Activated CD8-positive, alpha-beta memory T cell treated with anti-CD3 and anti-CD28 coated beads, Interleukin-2, amount 50 U/mL, for 24 hours (primary cell): ENCODE measurements around the gene BMAL1.

Experiments
- DNase-seq: peaks from one replicate; pipeline ENCODE4 v3.0.0-alpha.2; 2020; ENCODE audit errors: extremely low read depth

BMAL1 gene

DNA sequence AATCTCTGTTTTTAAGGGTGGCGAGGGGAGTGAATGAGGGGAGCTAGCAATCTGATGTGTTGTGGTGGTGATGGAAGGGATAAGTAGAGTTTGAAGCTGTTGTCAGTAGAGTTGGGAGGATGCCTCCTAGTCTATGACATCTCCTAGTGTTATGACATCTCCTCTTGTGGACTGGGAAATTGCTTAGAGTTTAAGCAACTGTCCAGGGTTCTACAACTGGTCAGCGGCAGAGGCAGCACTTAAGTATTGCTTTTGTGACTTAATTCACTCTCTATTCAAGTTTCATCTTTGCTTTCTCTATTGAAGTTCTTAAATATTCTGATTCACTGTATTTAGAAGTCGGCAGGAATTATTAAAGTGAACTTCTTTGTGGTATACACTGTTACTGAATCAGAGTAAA lies 13.8 kb downstream of the BMAL1 start:
- DNase-seq: no peak

DNA sequence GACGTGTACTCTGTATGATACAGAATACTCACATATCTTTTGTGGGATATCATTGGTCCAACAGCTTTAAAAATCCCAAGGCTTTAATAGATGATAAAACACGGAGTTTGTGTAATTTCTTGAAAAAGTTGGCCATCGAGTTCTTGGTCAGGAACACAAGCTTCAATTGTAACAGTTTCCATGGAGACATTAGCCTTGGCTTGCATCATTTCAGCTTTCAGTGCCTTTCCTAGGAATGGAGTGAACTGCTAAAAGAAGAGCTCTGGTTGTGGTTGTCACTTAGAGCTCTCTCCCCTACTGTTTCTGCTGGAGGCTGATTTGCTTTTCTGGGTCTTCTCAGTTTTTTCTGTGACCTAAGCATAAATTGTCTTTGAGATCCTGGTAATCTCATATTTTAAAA lies 14.2 kb downstream of the BMAL1 start:
- DNase-seq: no peak

DNA sequence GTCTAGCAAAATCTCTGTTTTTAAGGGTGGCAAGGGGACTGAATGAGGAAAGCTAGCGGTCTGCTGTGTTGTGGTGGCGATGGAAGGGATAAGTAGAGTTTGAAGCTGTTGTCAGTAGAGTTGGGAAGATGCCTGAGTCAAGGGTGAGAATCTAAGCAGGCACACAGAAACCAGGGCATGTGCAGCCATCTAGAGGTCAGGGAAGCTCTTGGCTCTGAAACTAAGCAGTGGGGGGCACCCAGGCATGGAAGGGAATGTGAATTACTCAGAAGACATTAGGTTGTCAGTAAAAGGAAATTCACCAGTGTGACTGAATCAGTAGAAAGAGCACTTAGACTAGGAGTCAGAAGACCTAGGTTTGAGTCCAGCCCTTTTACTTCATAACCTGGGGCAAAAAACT lies 15.4 kb downstream of the BMAL1 start:
- DNase-seq: no peak

DNA sequence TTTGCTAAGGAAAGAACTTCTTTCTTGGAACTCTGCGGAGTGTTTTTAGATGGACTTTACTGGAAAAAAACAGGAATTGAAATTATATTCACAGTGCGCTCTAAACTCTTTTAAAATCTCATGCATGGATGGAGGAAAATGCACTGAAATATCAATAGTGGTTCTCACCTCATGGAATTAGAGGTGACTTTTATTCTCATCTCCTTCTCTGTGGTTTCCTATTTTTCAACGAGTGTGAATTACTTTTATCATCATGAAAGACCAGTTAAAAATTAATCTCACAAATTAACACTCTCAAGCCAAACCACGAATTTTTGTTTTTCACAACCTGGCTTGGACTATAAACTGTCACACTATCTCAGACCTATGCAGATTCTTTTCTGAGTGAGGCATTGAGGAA lies 16.6 kb downstream of the BMAL1 start:
- DNase-seq: no peak

DNA sequence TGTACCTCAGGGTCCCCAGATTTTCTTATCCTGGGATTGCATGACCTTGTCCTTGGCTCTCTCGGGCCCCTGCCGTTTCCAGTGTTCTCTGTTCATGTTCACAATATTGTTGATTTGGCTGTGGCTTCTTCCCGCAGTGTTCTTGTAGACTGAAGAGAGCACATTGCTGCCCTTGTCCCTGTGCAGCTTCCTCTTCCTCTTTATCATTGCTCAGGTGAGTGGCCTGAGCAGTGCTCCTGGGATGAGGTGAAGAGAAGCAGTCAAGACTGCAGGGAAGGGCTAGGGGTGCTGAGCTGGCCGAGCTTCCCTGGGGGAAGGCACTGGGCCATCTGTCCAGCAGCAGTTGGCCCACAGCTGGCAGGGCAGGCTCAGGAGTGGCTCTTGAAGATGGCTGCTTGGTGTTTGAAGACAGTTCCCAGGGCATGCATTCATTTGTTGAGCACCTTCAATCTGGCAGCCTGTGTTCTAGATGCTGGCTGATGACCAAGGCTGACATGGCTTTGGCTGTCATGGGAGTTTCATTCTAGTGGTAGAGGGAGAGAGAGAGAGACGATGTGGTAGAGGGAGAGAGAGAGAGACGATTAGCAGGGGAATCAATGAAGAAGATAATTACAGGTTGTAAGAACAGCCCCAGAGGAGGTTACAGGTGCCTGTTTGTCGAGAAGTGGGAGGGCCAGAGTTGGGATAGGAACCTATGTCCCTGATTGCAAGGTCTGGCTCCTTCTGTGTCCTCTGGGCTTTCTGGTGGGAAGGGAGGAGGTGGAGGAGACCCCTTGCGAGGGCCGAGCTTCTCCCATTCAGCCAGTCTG lies 17.4 kb downstream of the BMAL1 start:
- DNase-seq: no peak

DNA sequence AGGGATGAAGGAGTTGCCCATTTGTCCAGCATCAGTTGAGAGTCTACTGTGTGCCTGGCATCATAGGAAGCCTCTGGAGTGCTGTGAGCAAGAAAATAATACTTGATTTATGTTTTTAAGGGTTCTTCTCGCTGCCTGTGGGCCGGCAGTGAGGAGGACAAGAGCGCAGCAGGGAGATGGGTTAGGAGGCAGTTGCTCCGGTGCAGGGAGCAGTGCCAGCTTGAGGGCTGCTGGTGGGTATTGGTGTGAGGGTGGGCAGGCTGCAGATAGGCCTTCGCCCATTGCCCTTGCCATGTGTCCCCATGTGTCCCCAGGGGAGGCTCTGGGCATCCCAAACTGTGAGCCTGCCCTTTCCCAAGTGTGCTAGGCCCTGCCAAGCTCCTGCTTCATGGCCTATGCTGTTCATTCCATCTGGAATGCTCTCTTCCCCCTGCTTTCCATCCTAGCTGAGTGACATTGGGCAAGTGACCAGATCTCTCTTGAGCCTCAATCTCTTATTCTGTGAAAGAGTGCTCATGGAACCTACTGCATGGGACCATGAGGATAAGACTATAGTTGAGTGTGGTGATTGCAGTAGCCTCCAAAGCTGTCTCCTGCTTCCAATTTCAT lies 19.8 kb downstream of the BMAL1 start:
- DNase-seq: no peak

DNA sequence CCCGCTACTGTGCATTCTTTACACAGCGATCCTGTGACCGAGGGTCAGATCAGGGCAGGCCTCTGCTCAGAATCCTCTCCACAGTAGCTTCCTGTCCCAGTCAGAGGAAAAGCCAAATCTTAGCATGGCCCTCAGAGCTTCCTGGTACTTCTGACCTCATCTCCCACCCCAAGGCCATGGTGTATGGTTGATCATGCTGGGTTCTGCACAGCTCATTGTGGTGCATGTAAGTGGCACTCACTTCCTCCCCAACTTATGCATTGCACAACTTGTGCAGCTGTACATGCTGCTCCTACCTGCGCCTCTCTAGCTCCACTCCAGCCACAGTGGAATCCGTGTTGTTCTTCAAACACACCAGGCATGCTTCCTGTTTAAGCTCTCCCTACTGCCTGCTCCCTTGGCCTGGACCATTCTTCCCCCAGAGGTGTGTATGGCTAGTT lies 20.3 kb downstream of the BMAL1 start:
- no peak for DNase-seq

DNA sequence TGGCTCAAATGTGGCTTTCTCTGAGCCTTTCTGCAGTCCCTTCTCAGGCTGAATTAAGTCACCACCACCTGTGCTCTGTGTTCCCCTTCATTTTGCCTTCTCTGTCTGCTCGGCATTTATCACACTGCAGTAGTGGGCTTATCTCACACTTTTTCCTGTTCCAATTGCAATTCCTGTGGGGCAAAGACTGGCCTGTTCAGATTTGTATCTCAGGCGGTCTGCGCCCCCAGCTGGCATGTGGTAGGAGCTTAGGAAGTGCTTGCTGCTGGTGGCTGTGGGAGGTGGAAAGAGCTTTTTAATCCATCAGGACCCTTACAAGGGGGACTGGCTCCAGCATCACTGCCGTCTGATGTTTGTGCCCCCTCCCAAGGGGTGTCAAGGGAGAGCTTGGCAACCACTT lies 21.2 kb downstream of the BMAL1 start:
- DNase-seq: no peak

DNA sequence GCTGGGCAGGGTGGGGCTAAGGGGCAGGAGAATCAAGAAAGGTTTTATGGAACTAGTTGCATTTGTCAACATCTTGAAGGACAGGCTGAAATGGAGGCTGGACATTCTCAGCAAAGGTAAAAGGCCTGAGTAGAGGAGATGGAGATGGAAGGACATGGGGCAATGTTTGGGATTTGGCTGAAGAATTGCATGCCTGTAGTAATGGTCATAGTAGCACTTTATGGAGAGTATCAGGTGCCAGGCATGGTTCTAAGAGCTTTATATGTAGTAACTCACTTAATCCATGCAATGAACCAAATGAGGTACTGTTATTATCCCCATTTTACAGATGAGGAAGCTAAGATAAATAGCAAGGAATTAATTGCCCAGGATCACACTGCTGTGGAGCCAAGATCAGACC lies 23.9 kb downstream of the BMAL1 start:
- DNase-seq: no peak

DNA sequence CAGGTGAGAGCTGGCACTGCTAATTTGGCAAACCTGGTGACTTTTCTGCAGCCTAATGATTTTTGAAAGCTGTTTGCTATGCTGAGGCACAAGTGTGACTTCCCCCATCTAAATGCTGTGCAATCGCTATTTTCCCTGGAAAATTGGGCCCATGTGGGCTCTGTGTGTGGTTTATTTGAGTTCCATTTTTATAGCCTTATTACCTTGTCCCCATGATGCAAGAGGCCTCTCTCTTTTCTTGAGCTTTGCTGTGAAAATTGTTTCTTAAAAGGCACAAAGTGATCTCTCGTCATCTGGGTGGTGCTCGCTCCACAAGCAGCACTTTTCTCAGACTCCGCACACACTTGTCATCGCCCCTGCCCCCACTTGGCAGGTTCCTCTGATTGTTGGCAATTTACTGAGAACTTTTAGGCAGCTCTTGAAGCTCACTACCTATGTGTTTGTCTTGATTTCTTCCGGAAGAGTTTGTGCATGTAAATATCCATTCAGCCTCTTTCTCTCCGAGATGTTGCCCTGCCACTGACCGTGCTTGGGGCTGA lies 24.9 kb downstream of the BMAL1 start:
- no peak for DNase-seq

DNA sequence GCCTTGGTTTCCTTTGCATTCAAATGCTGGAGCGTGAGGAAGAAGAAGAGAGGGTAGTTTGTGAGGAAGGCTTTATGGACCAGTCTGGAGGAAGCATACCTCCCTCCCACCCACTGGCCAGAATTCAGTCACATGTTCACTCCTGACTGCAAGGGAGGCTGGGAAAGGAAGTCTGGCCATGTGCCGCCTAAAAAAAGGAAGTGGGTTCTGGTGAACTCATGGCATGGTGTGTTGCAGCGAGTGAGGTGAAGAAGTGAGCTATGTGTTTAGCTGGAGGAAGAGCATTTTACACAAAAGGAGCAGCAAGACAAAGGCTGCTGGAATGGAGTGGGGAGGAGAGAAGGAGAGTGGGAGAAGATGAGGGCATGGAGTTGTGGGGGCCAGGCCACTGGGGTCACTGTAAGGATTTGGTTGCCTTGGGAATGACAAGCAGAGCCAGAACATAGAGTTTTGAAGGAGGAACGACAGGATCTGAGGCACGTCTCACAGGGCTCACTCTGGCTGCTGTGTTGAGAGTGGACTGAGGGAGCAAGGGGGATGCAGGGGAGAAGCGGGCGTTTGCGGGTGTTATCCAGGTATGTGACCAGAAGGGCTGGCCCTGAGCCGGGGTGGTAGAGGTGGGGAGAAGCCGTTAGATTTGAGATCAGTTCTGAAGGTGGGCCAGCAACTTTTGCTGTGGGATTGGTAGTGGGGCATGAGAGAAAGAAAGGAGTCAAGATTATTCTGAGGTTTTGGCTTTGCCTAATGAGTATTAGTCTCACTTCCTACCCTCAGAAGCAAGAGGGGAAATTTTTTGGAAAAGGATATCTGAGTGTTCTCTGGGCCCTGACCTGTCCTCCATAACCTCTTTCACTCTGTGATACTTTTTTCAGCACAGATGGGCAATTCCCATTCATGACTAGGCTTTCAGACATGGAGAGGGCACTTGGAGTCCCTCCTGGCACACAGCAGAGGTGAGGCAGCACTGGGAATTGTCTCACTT lies 26.4 kb downstream of the BMAL1 start:
- DNase-seq: no peak

DNA sequence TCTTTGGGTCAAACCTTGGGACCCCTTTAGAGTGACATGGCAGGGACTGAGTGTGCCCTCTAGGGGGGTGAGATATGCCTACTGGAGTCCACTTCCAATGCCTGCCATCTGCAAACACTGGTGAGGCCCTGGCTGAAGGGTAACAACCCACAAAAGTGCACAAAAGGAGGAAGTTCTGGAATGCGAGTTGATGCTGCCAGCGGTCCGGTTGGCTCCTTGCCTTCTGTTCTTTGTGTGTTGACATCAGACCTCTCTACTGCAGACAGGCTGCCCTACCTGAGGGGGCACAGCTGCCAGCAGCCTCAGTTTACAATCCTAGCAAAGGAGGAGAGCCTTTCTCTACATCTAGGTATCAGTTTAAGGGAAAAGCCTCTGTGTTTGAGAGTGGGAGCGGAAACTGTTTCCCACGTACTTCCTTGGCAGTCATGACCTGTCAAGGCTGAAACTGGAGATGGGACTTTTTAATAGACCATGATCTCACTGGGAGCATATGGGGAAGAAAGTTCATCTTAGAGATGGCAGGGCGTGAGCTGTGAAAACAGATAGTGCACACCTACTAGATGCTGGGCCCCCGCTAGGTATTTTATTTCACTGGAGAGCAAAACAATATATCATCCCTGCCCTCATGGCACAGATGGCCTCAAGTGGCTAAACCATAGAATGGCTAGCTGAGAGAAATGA lies 27.2 kb downstream of the BMAL1 start:
- no peak for DNase-seq

DNA sequence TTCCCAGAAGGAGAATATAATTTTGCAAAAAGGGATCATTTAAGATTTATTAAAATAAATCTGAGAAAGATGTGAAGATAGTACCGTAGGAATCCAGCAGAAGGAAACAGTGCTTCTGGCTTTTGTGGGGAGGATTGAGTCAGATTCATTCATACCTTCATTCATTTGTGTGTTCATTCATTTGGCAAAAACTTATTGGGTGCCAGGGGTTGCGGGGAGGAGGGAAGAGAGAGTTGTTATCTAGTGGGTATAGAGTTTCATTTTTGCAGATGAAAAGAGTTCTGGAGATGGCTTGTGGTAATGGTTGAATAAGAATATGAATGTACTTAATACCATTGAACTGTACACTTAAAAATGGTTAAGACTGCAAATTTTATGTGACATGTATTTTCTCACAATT lies 31.1 kb downstream of the BMAL1 start:
- DNase-seq: no peak

DNA sequence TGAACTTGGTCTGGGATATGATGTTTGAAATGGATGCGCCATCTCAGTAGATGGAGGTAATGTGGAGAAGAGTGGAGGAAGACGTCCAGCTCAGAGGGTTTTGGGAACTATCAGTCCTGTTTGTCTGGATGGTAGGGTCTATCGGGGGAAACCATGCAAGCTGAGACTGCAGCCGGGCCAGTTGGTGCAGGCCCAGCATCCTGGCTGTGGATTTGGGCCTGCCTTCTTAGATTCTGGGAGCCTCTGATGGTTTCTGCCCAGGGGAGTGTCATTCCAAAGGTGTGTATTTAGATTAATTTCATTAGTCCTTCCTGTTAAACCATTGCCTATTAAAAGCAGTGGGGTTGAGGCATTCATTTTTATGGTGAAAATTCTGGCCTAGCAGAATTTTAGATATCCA lies 31.6 kb downstream of the BMAL1 start:
- no peak for DNase-seq

DNA sequence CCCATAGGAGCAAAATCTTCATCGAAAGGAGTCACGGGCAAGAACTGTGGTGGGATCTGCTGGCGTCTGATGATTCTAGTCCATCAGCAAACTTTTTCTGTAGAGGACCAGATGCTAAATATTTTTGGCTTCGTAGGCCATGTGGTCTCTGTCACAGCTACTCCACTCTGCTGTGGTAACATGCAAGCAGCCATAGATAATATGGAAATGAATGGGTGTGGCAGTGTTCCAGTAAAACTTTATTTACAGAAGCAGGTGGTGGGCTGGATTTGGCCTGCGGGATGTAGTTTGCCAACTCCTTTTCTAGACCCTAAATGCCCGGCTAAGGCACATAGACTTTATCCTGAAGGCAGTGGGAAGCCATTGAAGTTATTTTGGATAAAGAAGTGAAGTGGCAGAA lies 32.9 kb downstream of the BMAL1 start:
- DNase-seq: no peak

DNA sequence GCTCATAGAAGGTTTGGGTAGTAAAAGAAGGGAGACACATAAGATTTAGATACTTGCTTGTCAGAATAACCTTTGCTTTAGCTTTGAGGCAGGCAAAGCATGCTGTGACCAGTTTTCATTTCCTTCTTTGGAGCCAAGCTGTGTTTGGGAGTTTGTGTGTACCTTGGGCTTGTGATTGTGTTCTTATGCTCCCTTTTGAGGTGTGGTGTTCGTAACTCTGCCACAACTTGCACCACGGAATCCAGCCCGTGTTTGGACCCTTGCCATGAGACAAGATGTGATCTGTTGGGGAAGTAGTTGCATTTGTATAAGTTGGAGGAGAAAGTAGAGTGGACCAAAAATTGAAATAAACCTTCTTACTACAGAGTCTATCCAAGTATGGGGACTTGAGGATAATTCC lies 34.0 kb downstream of the BMAL1 start:
- DNase-seq: no peak

DNA sequence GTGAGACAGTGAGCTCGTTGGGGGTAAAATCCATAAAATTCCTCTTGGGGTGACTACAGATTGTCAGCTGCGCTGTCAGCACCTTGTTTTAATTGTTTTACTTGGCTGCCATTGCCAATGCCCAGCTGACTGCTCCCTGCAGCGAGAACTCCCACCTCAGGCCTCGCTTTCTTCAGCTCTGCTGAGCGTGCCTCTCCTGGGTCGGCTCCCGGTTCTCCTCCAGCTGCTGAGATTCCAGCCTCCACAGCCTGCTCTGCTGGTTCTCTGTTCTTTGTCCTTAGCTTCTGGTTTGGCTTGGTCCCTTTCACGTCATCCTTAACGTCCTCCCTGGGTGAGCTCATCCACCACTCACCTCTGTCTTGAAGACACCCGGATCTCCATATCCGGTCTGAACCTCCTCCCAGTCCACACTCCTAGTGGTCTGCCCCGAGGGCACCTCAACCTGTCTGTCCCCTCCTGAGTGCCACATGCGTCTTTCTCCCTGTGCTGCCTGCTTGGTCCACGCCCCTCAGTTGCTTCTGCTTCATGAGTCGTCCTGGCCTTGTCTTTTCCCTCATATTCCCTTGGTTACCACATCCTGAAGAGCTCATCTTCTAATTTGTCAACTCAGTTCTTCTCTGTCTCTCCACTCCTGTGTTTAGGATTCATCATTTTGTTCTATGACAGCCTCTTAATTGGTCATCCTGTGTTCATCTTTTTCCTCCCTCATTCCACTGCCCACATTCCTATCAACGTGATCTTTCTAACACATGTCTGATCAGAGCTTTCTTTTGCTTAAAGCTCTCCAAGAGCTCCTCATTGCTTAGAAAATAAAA lies 35.6 kb downstream of the BMAL1 start:
- no peak for DNase-seq

DNA sequence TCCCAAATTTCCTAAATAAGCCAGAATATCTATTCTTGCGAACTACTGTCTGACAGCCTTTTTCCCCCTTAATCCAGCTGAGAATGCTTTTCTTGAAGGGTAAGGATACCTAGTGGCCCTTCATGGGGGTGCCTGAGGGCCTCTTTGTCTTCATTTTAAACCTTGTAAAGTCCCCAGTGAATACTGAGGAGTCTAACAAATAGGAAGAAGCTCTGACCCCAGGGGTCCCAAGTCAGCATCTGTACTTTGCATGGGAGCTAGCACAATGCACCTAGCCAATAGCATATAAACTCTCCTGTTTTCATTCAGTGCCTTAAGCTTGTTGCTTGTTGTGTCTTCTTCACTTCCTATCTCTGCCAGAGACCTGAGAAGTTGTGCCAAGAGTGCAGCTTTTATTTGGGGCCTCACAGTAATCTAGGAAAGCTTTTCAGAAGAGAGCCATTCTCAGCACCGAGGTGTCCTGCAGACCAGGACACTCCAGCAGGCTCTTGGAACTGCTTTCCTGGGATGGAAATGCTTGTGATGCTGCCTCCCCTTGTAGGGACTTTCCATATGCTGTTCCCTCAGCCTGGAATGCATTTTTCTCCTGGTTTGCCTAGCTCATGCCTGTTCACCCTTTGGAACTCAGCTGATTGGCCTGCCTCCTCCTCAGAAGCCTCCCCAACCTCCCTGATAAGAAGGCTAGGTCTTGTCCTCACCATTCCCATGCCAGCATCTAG lies 37.2 kb downstream of the BMAL1 start:
- no peak for DNase-seq

DNA sequence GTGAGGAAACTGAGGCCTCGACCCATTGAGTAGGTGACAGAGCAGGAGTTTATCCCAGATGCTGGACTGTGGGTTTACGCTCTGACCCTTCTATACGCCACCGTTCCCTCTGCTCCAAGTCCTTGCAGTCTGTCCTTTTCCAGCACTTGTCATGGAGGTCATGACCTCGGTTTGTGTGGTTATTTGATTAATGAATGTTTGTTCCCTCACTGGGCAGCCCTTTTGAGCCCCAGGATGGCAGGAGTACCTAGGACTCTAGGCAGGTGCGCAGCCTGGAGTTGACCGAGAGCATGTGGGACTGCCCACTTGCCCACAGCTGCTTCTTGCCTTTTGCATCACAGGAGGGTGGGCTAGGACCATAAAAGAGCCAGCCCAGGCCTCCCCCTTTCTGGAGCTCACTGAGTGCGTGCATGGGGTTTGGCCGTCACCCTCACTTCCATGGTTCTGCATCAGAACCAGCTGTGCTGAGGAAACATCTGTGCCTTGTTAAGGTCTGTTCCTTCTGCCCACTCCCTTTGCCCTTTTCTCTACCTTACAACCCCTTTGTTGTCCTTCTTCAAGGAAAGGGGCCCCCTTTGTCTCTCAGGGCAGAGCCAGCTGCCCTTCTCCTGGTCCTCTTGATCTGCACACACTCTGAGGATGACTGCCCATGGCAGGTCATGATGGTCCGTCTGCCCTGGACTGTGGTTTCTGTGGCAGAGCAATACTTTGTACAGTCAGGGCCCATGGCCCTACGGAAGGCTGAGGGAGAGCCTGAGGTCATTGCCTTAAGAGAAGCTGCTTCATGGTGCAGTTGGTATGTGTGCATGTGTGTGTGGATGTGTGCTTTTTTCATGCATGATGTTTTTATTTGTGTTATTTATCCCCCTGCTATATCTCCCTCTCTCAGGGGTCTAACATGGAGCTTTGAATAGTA lies 38.2 kb downstream of the BMAL1 start:
- no peak for DNase-seq
